ENCODE data around the gene RAB4B.
"Not testable (repeated sequence)": the region's sequence is repeated elsewhere in the genome, so short reads cannot be mapped to it uniquely, and the experiment has no call there.

The RAB4B gene

GRCh38 chr19:40775632-40776022 is 2.4 kb upstream of the RAB4B start:
- Histone ChIP-seq H3K9ac (ENCODE audit: low read length) (no peak overlapping the region), H3K27ac (ENCODE audit: low read depth, low read length) (no peak overlapping the region), H3K4me3 (ENCODE audit: low read length) (no peak overlapping the region), H3K36me3 (ENCODE audit: control insufficient read depth, insufficient read depth, low read length) (no peaks in the 10 kb centered on the region), H3K27me3 (ENCODE audit: control insufficient read depth, insufficient read depth, low read length) (no peaks in the 10 kb centered on the region), H3K4me1 (ENCODE audit: control insufficient read depth, insufficient read depth, low read length) (peaks cover 13% of the 10 kb centered on the region)

GRCh38 chr19:40776364-40776763 is 1.7 kb upstream of the RAB4B start:
- Histone ChIP-seq H3K27ac (ENCODE audit: low read depth, low read length) (no peak overlapping the region), H3K4me3 (ENCODE audit: low read length) (no peak overlapping the region), H3K36me3 (ENCODE audit: control insufficient read depth, insufficient read depth, low read length) (peaks cover 1% of the 10 kb centered on the region), H3K9ac (ENCODE audit: low read length) (no peak overlapping the region), H3K4me1 (ENCODE audit: control insufficient read depth, insufficient read depth, low read length) (peaks cover 13% of the 10 kb centered on the region), H3K27me3 (ENCODE audit: control insufficient read depth, insufficient read depth, low read length) (no peaks in the 10 kb centered on the region)

- peaks cover 2% of the 10 kb centered on the region for H3K36me3 ChIP-seq (ENCODE audit: control insufficient read depth, insufficient read depth, low read length)
- peak overlapping the region; percentile 81 for H3K4me3 ChIP-seq (ENCODE audit: low read length)
- peak overlapping the region; percentile 94 for H3K9ac ChIP-seq (ENCODE audit: low read length)
- H3K27me3 ChIP-seq (ENCODE audit: control insufficient read depth, insufficient read depth, low read length): no peaks in the 10 kb centered on the region
- peaks cover 13% of the 10 kb centered on the region for H3K4me1 ChIP-seq (ENCODE audit: control insufficient read depth, insufficient read depth, low read length)
- H3K27ac ChIP-seq (ENCODE audit: low read depth, low read length): peak overlapping the region; percentile 95
Observed at GRCh38 chr19:40776932-40777644, 959 bp upstream of the RAB4B start.

- no peaks in the 10 kb centered on the region for H3K27me3 ChIP-seq (ENCODE audit: control insufficient read depth, insufficient read depth, low read length)
- peak overlapping the region; percentile 95 for H3K27ac ChIP-seq (ENCODE audit: low read depth, low read length)
- H3K4me1 ChIP-seq (ENCODE audit: control insufficient read depth, insufficient read depth, low read length): peaks cover 13% of the 10 kb centered on the region
- peaks cover 4% of the 10 kb centered on the region for H3K36me3 ChIP-seq (ENCODE audit: control insufficient read depth, insufficient read depth, low read length)
- peak overlapping the region; percentile 81 for H3K4me3 ChIP-seq (ENCODE audit: low read length)
- H3K9ac ChIP-seq (ENCODE audit: low read length): peak overlapping the region; percentile 94
Observed at GRCh38 chr19:40777645-40777936, 456 bp upstream of the RAB4B start.

- H3K27me3 ChIP-seq (ENCODE audit: control insufficient read depth, insufficient read depth, low read length): no peaks in the 10 kb centered on the region
Observed at GRCh38 chr19:40778706-40779284, 748 bp downstream of the RAB4B start.

GRCh38 chr19:40780582-40780981 is 2.5 kb downstream of the RAB4B start:
- H3K9ac ChIP-seq (ENCODE audit: low read length): no peak overlapping the region
- H3K27ac ChIP-seq (ENCODE audit: low read depth, low read length): no peak overlapping the region
- H3K4me3 ChIP-seq (ENCODE audit: low read length): no peak overlapping the region
- H3K4me1 ChIP-seq (ENCODE audit: control insufficient read depth, insufficient read depth, low read length): peaks cover 13% of the 10 kb centered on the region
- peaks cover 4% of the 10 kb centered on the region for H3K36me3 ChIP-seq (ENCODE audit: control insufficient read depth, insufficient read depth, low read length)
- no peaks in the 10 kb centered on the region for H3K27me3 ChIP-seq (ENCODE audit: control insufficient read depth, insufficient read depth, low read length)

More at GRCh38 chr19:40778706-40779284, 748 bp downstream of the RAB4B start:
- Histone ChIP-seq H3K4me3 (ENCODE audit: low read length) (peak overlapping the region; percentile 89), H3K4me1 (ENCODE audit: control insufficient read depth, insufficient read depth, low read length) (peaks cover 13% of the 10 kb centered on the region), H3K9ac (ENCODE audit: low read length) (peak overlapping the region; percentile 93), H3K36me3 (ENCODE audit: control insufficient read depth, insufficient read depth, low read length) (peaks cover 4% of the 10 kb centered on the region), H3K27ac (ENCODE audit: low read depth, low read length) (peak overlapping the region; percentile 97)

GRCh38 chr19:40781140-40781539 is 3.1 kb downstream of the RAB4B start:
- H3K36me3 ChIP-seq (ENCODE audit: control insufficient read depth, insufficient read depth, low read length): peaks cover 4% of the 10 kb centered on the region
- H3K27ac ChIP-seq (ENCODE audit: low read depth, low read length): no peak overlapping the region
- H3K4me1 ChIP-seq (ENCODE audit: control insufficient read depth, insufficient read depth, low read length): peaks cover 13% of the 10 kb centered on the region
- H3K9ac ChIP-seq (ENCODE audit: low read length): no peak overlapping the region
- H3K27me3 ChIP-seq (ENCODE audit: control insufficient read depth, insufficient read depth, low read length): no peaks in the 10 kb centered on the region
- no peak overlapping the region for H3K4me3 ChIP-seq (ENCODE audit: low read length)

- H3K4me1 ChIP-seq (ENCODE audit: control insufficient read depth, insufficient read depth, low read length): peaks cover 6% of the 10 kb centered on the region
- H3K9ac ChIP-seq (ENCODE audit: low read length): no peak overlapping the region
- no peaks in the 10 kb centered on the region for H3K27me3 ChIP-seq (ENCODE audit: control insufficient read depth, insufficient read depth, low read length)
- H3K36me3 ChIP-seq (ENCODE audit: control insufficient read depth, insufficient read depth, low read length): peaks cover 4% of the 10 kb centered on the region
- H3K4me3 ChIP-seq (ENCODE audit: low read length): no peak overlapping the region
- no peak overlapping the region for H3K27ac ChIP-seq (ENCODE audit: low read depth, low read length)
Observed at GRCh38 chr19:40783711-40784110, 5.7 kb downstream of the RAB4B start.

- not testable (repeated sequence) for H3K36me3 ChIP-seq (ENCODE audit: control insufficient read depth, insufficient read depth, low read length); H3K4me3 ChIP-seq (ENCODE audit: low read length); H3K27ac ChIP-seq (ENCODE audit: low read depth, low read length); H3K27me3 ChIP-seq (ENCODE audit: control insufficient read depth, insufficient read depth, low read length); H3K4me1 ChIP-seq (ENCODE audit: control insufficient read depth, insufficient read depth, low read length); H3K9ac ChIP-seq (ENCODE audit: low read length)
Observed at GRCh38 chr19:40784146-40784545, 6.1 kb downstream of the RAB4B start.

GRCh38 chr19:40785526-40785925 is 7.5 kb downstream of the RAB4B start:
- Histone ChIP-seq H3K4me1 (ENCODE audit: control insufficient read depth, insufficient read depth, low read length) (no peaks in the 10 kb centered on the region), H3K36me3 (ENCODE audit: control insufficient read depth, insufficient read depth, low read length) (peaks cover 4% of the 10 kb centered on the region), H3K4me3 (ENCODE audit: low read length) (no peak overlapping the region), H3K27me3 (ENCODE audit: control insufficient read depth, insufficient read depth, low read length) (no peaks in the 10 kb centered on the region), H3K9ac (ENCODE audit: low read length) (no peak overlapping the region), H3K27ac (ENCODE audit: low read depth, low read length) (no peak overlapping the region)

- H3K27me3 ChIP-seq (ENCODE audit: control insufficient read depth, insufficient read depth, low read length): no peaks in the 10 kb centered on the region
- no peaks in the 10 kb centered on the region for H3K4me1 ChIP-seq (ENCODE audit: control insufficient read depth, insufficient read depth, low read length)
- H3K27ac ChIP-seq (ENCODE audit: low read depth, low read length): no peak overlapping the region
- H3K36me3 ChIP-seq (ENCODE audit: control insufficient read depth, insufficient read depth, low read length): peaks cover 3% of the 10 kb centered on the region
- H3K4me3 ChIP-seq (ENCODE audit: low read length): no peak overlapping the region
- no peak overlapping the region for H3K9ac ChIP-seq (ENCODE audit: low read length)
Observed at GRCh38 chr19:40786060-40787037, 8.3 kb downstream of the RAB4B start.

GRCh38 chr19:40791349-40791748 is 13.3 kb downstream of the RAB4B start:
- no peaks in the 10 kb centered on the region for H3K4me1 ChIP-seq (ENCODE audit: control insufficient read depth, insufficient read depth, low read length)
- no peak overlapping the region for H3K9ac ChIP-seq (ENCODE audit: low read length)

More at GRCh38 chr19:40791349-40791748, 13.3 kb downstream of the RAB4B start:
- no peaks in the 10 kb centered on the region for H3K27me3 ChIP-seq (ENCODE audit: control insufficient read depth, insufficient read depth, low read length)
- H3K36me3 ChIP-seq (ENCODE audit: control insufficient read depth, insufficient read depth, low read length): no peaks in the 10 kb centered on the region
- H3K4me3 ChIP-seq (ENCODE audit: low read length): no peak overlapping the region
- no peak overlapping the region for H3K27ac ChIP-seq (ENCODE audit: low read depth, low read length)
